HCT116 (cell line): ENCODE data around the gene LIPI.

Experiments
- RAD21 ChIP-seq: IDR thresholded peaks from 2 replicates; pipeline ENCODE4 v1.6.1; 2012; ENCODE audit warnings: low read depth, mild to moderate bottlenecking
- ZFX ChIP-seq: fragments of 450-650 bp; IDR thresholded peaks from 2 replicates; pipeline ENCODE4 v1.6.1; 2017
- ZNF274 ChIP-seq: fragments of 200-500 bp; sonication (Bioruptor generic); IDR thresholded peaks from 2 replicates; pipeline ENCODE4 v1.6.1; 2014; ENCODE audit warnings: mild to moderate bottlenecking, low read depth, low read length, inconsistent platforms
- TF ChIP-seq, protein P1 (sequence below), 3 experiments: fragments of 200-600 bp in 1 of 3; sonication (generic) in 1 of 3; IDR thresholded peaks in 2 of 3; conservative IDR thresholded peaks in 1 of 3; 2 replicates each; pipeline ENCODE4 v1.5.1; 2012 to 2017; ENCODE audit warnings: low read depth in 2 of 3, low read length in 2 of 3, antibody characterized with exemption in 1 of 3, borderline replicate concordance in 1 of 3, control low read depth in 1 of 3, mild to moderate bottlenecking in 1 of 3, mixed read lengths in 1 of 3, mixed run types in 1 of 3, moderate library complexity in 1 of 3; ENCODE audit not compliant: insufficient read depth in 1 of 3

DNA sequence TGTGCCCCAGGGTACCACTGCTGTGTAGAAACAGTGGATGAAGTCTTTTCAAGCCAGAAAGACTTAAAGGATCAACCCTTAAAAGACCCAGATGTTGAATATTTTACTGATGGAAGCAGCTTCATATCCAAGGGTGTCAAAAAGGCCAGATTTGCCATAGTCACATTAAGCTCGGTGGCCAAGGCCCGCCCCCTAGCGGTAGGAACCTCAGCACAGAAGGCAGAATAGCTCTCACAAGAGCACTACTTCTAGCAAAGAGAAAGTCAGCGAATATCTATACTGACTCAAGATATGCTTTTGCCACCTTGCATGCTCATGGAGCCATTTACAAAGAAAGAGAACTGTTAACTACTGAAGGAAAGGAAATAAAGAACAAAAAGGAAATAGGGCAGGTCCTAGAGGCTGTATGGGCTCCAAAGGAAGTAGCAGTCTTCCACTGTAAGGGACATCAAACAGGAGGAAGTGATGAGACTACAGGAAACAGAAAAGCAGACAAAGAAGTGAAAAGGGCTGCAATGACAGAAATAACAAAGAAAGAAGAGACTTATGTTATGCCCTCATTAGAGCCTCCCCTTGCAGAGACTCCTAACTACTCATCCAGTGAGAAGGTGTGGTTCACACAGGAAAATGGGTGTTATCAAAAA, 90.5 kb downstream of the LIPI start:
- TF ChIP-seq, protein P1, sequence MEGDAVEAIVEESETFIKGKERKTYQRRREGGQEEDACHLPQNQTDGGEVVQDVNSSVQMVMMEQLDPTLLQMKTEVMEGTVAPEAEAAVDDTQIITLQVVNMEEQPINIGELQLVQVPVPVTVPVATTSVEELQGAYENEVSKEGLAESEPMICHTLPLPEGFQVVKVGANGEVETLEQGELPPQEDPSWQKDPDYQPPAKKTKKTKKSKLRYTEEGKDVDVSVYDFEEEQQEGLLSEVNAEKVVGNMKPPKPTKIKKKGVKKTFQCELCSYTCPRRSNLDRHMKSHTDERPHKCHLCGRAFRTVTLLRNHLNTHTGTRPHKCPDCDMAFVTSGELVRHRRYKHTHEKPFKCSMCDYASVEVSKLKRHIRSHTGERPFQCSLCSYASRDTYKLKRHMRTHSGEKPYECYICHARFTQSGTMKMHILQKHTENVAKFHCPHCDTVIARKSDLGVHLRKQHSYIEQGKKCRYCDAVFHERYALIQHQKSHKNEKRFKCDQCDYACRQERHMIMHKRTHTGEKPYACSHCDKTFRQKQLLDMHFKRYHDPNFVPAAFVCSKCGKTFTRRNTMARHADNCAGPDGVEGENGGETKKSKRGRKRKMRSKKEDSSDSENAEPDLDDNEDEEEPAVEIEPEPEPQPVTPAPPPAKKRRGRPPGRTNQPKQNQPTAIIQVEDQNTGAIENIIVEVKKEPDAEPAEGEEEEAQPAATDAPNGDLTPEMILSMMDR (IDR thresholded peaks at IDR 0.05 in 2 of 3, conservative IDR thresholded peaks at IDR 0.05 in 1 of 3; ENCODE audit: borderline replicate concordance in 1 of 3, insufficient read depth in 1 of 3, low read depth in 2 of 3, low read length in 2 of 3), result peak in 2 of 3 experiments; percentile 37 to 40; a peak in 4 of 6 replicates
- no peak for TF ChIP-seq ZFX
- TF ChIP-seq ZNF274, result no peak
- TF ChIP-seq RAD21, result no peak
